GM18873 (cell line): ENCODE results near the gene ONECUT3.
"Not testable (repeated sequence)": the region's sequence is repeated elsewhere in the genome, so short reads cannot be mapped to it uniquely, and the experiment has no call there.

ENCODE experiments used
- ATAC-seq: cut with Tn5 transposase; IDR thresholded peaks from one replicate; pipeline ENCODE4 v1.9.1; 2021; ENCODE audit warnings: mild to moderate bottlenecking, moderate library complexity, moderate number of reproducible peaks; ENCODE audit not compliant: unreplicated experiment, low FRiP score

ONECUT3 gene

DNA sequence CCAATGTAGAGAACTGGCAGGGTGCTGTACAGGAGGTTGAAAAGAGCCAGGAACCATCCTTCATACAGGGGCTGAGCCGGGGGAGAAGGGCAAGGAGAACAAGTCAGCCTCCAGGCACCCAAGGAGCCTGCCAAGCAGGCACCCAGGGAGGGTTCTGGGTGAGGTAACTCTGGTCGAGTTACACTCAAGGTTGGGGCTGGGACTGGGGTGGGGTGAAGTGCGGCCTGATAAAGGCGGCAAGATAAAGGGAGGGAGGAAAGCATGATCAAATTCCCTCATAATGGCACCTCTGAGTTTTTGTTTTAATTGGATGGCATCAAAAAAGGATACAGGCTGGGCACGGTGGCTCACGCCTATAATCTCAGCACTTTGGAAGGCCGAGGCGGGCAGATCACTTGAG lies 33.8 kb downstream of the ONECUT3 start:
- no peak for ATAC-seq

DNA sequence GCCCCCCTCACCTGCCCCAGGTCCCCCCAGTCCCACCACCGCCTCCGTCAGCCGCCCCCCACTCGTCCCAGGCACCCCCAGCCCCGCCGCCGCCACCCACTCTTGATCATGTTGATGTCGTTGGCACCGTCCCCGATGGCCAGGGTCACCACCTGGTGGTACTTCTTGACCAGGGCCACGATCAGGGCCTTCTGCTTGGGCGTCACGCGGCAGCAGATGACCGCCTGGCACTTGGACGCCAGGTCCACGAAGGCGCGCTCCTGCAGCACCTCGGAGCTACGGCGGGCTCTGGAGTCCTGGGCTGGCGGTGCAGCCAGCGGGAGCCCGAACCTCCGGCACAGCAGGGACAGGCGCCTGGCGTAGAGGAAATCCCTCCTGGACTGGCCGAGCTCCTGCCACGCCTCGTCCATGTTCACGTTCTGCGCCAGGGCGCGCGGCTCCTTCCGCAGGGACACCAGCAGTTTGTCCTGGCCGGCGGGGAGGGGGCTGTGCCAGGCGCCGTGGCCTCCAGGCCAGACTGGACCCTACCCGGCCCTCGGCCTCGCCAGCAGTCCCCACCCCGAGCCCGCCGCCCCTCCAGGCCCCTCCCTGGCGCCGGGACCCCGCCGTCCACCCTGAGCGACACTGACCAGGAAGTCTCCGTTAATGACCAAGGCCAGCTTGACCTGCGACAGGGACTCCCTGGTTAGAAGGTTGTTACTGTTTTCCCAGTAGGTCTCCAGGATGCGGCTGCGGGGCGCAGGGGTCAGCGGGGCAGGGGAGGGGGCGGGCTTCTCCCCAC lies 36.1 kb downstream of the ONECUT3 start:
- no peak for ATAC-seq

DNA sequence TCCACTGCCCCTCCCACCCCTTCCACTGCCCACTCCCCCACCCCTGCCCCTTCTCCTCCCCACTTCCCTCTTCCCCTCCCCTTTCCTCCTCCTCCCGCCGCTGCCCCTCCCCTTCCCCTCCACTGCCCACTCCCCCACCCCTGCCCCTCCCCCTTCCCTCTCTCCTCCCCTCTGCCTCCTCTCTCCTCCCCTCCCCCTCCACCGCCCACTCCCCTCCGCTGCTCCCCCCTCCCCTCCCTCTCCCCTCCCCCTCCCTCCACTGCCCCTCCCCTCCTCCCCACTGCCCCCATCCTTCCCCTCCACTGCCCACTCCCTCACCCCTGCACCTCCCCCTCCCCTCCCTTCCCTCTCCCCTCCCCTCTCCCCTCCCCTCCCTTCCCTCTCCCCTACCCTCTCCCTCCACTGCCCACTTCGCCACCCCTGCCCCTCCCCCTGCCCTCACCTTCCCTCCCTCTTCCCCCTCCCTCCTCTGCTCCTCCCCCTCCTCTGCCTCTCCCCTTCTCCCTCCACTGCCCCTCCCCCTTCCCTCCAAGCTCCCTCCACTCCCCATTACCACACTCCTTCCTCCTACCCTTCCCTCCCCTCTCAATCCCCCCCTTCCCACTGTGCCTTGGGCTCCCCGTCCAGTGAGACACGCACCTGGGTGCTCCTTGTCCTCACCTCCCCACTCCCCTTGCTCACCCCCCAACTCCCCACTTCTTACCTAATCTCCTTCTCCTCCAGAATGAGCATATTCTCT lies 36.9 kb downstream of the ONECUT3 start:
- ATAC-seq: no peak

DNA sequence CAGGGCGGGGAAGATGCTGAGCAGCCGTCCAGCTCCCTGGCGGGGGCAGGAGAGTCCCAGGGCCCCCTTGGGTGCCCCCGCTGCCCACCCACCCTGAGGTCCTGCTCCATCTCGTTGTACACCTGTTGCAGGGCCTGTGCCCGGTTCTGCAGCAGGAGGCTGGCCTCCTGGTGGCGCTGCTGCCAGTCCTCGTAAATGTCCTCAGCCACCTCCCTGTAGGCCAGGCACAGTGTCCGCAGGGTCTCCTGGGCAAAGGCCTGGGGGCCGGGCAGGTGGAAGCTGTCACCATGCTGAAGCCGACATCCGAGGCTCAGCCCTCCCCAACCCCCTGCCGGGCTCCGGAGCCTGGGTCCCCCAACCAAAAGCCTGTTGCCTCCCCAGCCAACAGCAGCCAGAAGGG lies 38.6 kb downstream of the ONECUT3 start:
- ATAC-seq: no peak

DNA sequence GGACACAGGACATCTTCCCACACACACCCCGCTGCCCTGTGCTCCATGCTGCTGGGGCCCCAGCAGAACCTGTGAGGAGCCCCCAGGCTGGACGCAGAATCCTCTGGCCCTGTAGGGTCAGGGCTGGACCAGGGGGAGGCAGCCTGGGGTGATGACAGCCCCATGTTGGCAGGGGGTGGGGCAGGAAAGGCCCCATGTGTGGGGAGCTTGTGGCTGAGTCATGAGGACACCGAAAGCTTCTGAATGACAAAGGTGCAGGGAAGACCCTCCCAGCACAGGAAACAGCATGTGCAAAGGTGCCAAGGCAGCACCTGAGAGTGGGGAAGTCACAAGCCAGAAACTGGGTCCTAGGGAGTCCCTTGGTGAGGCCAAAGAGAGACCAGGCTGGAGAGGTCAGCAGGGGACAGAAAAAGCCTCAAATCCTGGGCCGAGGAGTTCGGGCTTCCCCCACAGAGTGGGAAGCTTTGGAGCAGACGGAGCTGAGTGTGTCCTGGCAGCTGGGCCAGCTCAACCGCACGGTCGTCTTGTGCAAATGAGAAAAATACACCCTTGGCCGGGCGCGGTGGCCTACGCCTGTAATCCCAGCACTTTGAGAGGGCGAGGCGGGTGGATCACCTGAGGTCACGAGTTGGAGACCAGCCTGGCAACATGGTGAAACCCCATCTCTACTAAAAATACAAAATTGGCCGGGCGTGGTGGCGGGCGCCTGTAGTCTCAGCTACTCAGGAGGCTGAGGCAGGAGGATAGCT lies 41.3 kb downstream of the ONECUT3 start:
- no peak for ATAC-seq

DNA sequence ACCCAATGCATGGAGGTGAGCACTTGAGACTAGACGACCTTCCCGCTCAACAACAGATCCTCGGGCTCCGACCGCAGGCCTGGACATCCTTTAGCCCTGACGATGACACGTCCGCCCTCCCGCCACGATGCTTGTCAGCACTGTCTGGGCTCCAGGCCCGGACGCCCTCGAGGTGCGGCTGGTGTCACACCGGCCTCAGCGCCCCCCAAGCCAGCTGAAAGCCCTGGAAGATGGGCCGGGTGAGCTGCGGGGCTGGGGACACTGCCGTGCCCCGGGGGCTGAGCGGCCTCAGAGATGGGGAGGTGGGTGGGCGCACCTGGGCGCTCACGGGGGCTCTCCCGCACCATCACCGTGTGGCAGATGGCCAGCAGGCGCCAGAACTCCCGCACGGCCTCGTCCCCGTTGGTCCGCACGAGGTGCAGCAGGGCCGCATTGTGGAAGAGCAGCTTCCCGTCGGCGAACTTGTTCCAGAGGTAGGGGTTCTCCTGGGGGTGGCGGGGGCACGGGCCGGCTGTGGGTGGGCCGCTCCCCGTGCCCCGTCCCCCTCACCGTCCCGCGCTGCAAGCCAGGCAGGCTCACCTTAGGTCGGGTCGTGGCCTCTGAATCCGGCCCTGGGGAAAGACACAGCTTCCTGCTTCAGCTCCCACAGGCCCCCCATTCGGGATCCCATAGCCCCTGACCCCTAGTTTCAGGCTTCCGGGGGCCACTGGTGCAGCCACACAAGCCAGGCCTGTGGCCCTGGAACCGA lies 43.3 kb downstream of the ONECUT3 start:
- no peak for ATAC-seq

DNA sequence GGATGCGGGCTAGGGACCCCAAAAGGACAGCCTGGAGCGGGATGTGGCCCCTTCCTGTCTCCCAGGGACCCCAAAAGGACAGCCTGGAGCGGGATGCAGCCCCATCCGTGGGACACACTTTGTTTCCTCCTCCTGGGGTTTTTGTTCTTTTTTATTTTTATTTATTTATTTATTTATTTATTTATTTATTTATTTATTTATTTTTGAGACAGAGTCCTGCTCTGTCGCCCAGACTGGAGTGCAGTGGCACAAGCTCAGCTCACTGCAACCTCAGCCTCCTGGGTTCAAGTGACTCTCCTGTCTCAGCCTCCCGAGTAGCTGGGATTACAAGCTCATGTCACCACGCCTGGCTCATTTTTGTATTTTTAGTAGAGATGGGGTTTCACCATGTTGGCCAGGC lies 44.0 kb downstream of the ONECUT3 start:
- ATAC-seq: not testable (repeated sequence)

DNA sequence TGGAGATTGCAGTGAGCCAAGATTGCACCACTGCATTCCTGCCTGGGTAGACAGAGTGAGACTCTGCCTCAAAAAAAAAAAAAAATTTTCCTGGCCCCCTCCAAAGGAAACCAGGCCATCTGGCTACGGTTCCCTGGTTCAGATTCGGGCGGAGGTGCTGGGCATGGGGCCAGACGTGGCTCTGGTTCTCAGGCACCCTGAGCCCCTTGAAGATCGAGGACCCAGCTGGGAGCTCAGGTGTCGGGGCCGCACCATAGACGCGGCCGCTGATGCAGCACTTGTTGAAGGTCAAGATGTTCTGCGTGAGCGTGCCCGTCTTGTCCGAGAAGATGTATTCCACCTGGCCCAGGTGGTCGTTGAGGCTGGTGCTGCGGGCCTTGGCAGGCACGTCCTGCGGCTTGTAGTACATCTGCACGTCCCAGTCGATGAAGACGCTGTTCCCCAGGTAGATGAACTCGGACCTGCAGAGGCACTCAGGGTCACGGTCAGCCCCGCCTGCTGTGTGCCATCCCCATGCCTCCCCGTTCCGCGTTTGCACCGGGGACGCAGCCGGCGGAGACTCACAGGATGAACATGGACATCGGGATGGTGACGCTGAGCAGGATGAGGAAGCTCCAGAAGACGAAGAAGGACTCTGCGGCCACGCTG lies 46.5 kb downstream of the ONECUT3 start:
- no peak for ATAC-seq

DNA sequence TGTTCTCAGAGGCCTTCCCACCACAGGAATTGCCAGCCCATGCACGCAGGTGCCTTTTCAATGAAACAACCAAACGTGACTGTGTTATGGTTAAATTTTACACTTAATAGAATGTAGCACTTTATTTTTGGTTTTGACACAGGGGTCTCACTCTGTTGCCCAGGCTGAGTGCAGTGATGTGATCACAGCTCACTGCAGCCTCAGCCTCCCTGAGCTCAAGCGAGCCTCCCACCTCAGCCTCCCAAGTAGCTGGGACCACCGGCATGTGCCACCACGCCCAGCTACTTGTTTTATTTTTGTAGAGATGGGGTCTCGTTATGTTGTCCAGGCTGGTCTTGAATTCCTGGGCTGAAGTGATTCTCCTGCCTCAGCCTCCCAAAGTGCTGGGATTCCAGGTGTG lies 51.6 kb downstream of the ONECUT3 start:
- ATAC-seq: no peak

DNA sequence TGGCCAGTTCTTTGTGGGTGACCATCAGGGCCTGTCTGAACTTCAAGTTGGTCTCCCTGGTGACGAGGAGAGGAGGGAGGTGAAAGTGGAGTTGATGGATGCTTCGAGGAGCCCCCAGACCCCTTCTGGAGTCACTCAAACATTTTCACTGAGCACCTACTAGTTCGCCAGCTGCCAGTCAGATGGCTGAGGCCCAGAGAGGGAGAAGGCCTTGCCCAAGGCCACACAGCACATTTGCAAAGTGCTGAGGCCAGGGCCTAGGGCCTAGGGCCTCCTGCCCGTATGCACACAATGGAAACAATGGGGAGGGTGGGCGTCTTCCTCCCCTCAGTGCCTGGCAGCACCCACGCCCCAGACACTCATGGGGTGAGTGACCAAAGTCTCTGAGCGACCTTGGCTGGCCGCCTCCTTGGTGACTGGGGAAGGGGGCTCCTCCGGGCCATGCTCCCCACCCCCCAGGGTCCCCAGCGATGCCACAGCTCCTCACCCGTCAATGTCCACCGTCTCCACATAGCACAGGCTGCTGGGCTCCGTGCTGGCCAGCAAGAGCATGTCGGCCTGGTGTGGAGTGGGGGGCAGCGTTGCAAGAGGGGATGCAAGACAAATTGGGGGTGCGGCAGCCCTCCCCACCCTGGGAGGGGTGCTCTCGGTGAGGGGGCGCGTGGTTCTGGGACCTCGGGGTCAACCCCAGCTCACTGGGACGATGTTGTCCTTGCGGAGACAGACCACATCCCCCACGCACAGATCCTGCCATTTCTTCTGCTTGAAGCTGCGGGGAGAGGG lies 52.3 kb downstream of the ONECUT3 start:
- ATAC-seq: no peak

DNA sequence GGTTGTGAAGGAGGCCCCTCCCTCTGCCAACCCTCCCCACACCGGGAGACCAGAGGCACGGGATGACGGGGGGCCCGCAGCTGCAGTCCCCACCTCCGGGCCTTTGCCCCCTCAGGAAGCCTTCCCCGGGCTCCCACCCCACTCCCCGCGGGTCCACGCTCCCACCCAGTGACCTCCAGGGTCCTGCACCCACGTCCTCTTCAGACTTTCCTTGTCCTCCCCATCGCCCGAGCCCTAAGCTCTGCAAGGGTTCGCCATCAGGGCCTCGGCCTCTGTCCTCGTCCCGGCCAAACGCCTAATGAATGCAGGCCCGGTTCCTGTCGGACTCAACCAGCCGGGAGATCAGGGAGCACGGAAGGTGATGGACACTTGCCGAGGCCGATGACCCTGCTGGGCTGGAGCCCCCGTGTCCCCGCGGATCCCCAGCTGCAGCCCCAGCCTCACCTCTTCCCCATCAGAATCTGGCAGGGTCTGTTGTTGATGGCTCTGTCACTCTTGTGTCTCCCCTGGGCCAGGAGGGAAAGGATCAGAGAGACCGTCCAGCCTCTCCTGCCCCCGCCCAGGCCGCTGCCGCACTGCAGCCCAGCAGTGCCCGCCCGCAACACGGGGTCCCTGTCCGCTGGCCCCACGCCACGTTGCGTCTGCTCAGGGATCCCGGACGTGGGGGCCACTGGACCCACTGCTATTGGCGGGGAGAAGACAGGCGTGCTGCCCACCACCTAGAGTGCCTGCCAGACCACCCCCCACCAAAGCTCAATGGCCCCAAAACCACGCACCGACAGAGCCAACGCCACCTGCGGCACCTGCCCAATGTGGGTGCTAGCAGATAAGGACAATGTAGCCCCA lies 53.1 kb downstream of the ONECUT3 start:
- ATAC-seq: no peak

DNA sequence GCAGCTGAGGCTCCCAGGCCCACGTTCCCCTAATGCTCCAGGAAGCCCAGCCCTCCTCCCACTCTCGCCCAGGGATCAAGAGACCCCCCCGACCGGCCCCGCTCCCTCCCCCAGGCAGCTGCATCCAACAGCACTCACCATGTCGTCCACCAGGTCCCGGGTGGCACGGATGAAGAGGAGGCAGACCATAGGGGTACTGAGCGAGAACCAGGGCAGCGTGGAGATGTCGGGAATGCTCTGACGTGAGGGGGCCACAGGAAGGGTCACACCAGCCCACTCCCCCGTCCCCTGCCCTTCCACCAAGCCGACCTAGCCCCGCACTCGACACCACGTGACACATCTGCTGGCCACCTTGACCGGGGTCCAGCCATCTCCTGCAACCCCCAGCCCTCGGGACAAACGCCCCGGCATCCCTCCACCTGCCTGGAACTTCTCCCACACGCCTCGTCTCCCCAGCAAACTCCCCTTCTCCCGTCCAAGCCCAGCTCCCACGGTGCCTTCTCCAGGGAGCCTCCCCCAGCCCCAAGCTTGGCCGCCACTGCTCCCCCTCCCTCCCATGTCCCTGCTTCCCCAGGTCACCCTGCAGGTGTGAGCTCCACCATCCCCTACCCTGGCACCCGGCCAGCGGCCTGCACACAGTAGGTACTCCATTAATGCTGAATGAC lies 53.9 kb downstream of the ONECUT3 start:
- no peak for ATAC-seq

DNA sequence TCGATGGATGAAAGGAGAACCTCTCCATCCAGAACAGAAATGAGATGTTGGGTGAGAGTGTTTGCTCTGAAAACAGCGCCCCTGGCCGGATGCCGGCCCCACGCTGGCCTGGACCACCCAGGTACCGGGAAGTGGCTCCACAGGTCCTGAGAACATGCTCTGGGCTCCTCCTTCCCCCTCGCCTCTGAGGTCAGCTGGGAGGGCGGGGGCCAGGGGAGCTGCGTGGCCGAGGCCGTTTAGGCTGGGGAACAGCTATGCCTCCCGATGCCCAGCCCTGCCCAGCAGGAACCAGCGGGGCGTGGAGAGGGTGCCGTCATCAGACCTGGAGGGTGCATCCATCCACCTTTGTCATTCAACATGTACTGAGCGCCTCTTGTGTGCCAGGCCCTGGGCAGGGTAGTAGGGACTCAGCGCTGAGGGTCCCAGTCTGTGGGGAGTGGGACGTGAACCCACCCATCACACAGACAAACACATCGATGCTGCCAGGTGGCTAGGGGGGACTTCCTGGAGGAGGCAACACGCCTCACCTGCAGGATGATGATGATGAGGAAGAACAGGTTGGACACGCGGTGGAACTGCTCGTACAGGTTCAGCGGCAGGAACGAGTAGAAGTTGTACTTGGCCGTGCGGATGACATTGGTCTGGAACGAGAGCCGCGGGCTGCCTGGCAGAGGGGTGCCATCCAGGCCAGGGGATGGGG lies 54.5 kb downstream of the ONECUT3 start:
- no peak for ATAC-seq

DNA sequence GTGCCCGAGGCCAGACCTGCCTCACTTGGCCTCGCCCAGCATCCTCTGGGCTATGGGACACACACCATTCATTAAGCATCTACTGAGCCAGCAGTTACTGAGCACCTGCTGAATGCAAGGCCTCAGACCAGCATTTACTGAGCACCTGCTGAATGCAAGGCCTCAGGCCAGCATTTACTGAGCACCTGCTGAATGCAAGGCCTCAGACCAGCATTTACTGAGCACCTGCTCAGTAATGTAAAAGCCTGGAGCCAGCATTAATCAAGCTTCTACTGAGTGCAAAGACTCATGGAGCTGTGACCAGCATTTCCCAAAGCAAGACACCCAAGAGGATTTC lies 55.1 kb downstream of the ONECUT3 start:
- no peak for ATAC-seq

DNA sequence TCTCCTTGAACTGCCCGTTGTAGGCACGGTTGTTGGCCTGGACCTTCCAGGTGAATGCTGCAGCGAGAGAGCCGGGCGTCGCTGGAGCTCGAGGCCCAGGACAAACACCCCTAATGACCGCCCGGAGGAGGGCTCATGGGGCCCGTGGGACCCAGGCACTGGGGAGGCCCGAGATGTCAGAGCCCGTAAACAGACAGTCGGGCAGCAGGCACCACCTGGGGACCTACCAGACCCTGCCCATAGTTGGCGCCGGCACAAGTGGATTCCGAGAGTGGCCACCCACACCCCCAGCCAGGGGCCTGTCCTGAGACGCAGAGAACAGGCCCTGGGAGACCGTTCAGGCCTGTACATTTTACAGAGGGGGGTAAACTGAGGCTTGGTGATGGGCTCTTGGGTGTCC lies 56.4 kb downstream of the ONECUT3 start:
- no peak for ATAC-seq

DNA sequence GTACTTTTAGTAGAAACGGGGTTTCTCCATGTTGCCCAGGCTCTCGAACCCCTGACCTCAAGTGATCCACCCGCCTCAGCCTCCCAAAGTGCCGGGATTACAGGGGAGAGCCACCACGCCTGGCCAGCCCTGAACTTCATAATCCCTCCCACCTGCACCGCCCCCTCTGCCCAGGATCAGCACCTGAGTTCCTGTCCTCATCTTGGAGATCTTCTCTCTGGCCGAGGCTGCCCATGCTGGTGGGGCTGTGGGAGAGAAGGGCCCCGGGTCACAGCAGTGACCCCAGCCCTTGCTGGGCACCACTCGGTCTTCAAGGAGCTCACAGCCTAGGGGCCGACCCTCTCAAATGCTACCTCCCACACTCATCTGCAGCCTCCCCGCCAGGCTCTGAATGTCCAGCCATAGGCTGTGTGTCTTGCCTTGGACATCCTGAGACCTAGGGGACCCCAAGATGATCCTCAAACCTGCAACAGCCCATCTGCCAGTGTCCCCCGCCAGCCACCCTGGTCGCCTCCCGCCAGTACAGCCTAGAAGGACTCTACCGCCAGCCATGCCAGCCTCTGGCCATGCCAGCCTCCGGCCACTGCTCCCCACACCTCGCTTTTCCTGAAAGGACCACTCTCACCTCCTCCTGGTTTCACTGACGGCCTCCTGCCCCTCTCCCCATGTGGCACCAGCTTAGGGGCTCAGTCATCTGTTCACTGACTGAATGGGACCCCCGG lies 57.3 kb downstream of the ONECUT3 start:
- ATAC-seq: no peak

DNA sequence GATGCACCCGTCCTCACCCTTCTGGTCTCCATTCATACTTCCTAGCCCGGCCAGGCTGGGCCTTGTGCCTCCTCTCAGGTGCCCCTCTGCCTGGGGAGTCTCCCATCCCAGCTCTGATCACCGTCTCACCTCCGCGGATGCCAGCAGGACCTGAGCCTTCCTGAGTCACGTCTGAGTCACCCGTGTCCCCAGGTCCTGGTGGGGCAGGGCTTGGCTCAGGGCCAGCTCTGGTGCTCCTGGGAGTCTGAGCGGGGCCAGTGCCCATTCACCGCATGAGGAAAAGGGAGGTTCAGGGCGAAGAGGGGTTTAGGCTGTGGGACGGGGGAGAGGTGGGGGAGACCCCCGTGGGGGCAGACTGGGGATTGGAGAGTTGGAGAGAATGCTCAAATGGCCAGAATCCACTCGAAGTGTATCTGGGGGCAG lies 58.2 kb downstream of the ONECUT3 start:
- ATAC-seq: no peak
